Adrenal gland (tissue), 5 donors: ENCODE data around the gene TBXAS1.

Experiments
- POLR2A ChIP-seq, 2 donors: fragments of 450-650 bp; IDR thresholded peaks; one replicate each; pipeline ENCODE4 v1.6.1; 2017; ENCODE audit warnings: antibody characterized with exemption in 2 of 2, mild to moderate bottlenecking in 2 of 2, moderate library complexity in 1 of 2
- TF ChIP-seq, protein P1 (sequence below), 6 experiments: fragments of 450-650 bp in 4 of 6; fragments of 200-600 bp in 2 of 6; sonication (generic) in 1 of 6; IDR thresholded peaks; 1 replicate in 5 of 6; 2 replicates in 1 of 6; pipeline versions ENCODE4 v1.5.1 to v1.8.0; 2016 to 2021; ENCODE audit warnings: antibody characterized with exemption in 6 of 6, mild to moderate bottlenecking in 2 of 6, moderate library complexity in 1 of 6
- donor health status: DM: no; HTN: no; CAD: no.

DNA sequence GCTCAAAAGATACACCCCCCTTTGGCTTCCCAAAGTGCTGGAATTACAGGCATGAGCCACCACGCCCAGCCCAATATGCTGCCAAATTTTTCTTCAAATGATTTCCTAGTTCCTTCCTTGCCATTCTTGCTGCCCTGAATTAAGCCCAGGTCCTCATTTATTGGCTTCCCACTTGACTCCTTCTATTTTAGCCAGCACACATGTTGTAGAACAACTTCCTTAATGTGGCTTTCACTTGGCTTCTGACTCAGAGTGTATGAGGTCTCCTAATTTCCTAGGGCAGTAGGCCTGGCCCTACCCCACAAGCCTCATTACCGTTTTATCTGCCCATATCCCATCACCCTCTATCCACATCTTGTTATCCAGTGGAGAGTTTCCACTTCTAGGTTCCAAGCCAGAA is 29.5 kb upstream of the TBXAS1 start:
- TF ChIP-seq, protein P1, sequence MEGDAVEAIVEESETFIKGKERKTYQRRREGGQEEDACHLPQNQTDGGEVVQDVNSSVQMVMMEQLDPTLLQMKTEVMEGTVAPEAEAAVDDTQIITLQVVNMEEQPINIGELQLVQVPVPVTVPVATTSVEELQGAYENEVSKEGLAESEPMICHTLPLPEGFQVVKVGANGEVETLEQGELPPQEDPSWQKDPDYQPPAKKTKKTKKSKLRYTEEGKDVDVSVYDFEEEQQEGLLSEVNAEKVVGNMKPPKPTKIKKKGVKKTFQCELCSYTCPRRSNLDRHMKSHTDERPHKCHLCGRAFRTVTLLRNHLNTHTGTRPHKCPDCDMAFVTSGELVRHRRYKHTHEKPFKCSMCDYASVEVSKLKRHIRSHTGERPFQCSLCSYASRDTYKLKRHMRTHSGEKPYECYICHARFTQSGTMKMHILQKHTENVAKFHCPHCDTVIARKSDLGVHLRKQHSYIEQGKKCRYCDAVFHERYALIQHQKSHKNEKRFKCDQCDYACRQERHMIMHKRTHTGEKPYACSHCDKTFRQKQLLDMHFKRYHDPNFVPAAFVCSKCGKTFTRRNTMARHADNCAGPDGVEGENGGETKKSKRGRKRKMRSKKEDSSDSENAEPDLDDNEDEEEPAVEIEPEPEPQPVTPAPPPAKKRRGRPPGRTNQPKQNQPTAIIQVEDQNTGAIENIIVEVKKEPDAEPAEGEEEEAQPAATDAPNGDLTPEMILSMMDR (IDR thresholded peaks at IDR 0.05) = no peak
- no peak for TF ChIP-seq POLR2A (IDR thresholded peaks at IDR 0.05)
